Lung microvascular endothelial cell (primary cell): ENCODE results near the gene WNT3A. TPM values are rescaled to one million over a fixed set of nuclear protein-coding genes. Genes with fewer than 3 reads are reported as not detected.
A peak's percentile ranks its signal among the peaks of the same experiment; 100 is the strongest.

Experiments used
- DNase-seq, 2 donors: peaks; one replicate each; pipeline versions ENCODE4 v3.0.0 to v3.0.0-alpha.2; 2010; ENCODE audit warnings: low read depth in 2 of 2
- total RNA-seq: library from RNA; depleted of rRNA; stranded (reverse); fragments of >200 nt; gene quantifications from 2 replicates; pipeline ENCODE4 v1.2.1, GENCODE V29; 2014

The WNT3A gene
- total RNA-seq, 1 donor from 2014 or later, result not detected

DNA sequence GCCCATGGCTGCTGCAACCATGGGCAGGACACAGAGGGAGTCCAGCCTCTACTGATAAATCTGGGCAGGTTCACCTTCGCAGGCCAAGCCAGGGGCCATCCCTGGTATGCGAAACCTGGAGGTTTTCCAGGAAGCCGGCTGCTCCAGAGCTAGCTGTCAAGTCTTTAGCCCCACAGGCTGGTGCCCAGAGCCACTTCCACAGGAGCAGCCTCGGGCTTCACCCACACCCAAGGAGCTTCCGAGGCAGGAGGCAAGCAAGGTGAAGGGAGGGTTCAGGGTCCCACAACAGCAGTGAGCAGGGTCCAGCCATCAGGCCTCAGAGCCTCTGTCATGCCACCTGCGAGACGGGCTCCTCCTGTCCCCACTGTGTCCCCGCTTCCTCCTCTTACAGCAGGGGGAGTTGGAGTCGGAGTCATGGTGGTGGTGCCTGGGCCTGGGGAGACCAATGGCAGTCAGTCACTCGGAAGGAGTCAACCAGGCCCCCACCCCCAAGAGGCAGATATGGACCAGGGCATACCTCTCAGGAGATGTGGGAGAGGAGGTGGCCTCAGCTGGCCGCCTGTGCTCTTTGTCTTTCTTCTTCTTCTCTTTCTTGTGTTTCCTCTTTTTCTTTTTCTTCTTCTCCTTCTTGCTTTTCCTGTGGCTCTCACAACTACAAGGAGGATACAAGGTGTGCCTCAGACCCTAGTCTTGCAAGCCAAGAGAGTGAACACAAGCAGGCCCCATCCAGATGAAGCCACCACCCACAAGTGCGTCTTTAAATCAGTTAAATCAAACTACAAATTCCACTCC, 94.2 kb downstream of the WNT3A start:
- DNase-seq, result no peak

GRCh38 chr1:228101614-228101993, 94.8 kb downstream of the WNT3A start:
- no peak for DNase-seq

DNA sequence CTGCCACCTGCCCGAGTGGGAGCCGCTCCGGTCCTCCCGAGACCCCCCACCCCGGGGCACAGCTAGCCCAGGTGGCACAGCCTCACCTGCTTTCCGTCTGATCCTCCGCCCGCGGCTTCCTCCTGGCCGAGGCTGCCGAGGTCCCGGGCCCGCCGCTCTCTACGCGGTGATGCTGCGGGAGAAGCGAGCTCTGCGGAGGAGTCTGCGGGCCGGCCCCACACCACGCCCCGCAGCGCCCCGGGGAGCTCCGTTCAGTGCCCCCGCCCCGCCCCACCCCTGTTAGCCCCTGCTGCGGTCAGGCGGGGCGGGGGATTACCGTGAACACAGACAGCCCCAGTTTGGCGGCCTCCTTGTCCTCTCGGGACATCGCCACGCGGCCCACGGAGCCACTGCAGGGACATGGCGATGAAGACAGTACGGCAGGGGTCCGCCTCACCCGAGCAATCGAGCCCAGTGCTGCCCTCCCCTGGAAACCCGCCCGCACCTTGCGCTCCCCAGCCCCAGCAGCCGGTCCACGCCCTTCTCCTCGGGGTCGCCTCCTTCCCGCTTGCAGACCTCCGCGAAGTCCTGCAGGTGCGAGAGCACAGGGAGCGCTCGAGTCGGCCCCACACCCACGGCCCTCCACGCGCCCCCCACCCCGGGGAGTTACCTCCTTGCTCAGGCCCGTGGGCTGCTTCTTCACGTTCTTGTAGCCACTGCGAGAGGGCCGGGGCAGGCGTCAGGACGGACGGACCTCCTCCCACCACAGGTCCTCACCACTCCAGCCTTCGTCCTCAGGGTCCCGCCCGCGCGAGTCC, 95.4 kb downstream of the WNT3A start:
- peak; percentile 60 to 63 for DNase-seq

DNA sequence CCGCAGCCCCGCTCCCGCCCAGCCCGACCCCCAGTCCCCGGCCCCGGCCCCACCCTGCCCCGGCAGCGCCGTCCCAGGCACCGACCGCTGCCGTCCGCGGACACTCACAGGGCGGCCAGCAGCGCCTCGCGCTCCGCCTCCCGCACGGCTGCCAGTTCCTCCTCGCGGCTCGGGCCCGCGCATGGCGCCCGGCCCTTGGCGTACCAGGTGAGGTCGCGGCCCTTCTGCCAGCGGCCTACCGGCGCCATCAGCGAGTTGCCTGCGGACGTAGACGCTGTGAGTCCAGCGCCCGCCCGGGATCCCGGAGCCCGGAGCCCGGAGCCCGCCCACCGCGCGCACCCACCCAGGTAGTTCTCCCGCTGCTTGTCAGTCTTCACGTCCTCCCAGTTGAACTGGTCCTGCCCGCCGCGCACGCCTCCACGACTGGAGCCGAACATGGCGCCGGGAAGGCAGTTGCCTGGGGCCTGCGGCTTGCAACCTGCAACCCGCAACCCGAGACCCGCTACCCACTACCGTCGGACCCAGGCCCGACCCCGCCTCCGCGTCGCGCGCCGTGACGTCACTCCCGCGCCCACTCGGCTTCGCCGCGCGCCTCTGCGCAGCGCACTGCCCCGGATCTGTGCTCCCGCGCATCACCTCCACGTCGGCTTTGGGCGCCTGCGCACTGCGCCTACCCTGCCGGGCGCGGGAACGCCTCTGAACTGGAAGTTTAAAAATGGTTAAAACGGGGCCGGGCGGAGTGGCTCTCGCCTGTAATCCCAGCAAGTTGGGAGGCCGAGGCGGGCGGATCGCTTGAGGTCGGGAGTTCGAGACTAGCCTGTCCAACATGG, 96.2 kb downstream of the WNT3A start, which contains the start of gene C1orf35:
Gene C1orf35, minus strand, starts transcription at position 535 of the 830 bp plus-strand sequence. Its CDS starts 98 bp downstream, at position 437.
- peak; percentile 94 to 96 for DNase-seq

DNA sequence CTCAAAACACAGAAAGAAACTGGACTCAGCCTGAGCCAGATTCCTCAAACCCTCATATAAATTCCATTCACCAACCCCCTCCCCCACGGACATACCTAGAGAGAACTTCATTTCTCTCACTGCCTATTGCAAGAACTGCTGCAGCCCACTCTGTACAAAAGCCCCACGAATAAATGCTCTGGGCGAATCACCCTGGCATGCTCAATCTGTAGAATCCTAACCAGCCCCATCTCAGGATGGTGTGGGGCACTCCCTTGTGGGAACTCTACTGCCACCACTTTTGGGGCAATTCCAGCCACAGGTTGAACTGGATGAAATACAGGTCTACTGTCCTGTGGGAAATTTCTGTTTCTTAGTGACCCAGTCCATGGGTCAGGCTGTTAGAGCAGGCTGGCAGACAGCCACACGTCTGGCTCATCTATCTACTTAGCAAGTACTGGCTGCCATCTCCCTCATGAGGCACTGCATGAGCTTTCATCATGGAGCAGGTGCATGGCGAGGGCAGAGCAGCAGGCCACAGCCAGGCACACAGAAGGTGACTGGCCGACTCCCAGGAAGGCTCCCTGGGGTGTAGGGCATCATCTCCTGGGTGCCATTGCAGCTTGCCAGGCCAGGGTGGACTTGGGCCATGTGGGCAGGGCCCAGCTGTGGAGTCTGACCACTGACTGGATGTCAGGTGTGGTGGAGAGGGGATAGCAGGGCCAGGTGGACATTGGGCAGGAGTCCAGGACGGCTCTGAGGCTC, 97.9 kb downstream of the WNT3A start:
- no peak for DNase-seq

DNA sequence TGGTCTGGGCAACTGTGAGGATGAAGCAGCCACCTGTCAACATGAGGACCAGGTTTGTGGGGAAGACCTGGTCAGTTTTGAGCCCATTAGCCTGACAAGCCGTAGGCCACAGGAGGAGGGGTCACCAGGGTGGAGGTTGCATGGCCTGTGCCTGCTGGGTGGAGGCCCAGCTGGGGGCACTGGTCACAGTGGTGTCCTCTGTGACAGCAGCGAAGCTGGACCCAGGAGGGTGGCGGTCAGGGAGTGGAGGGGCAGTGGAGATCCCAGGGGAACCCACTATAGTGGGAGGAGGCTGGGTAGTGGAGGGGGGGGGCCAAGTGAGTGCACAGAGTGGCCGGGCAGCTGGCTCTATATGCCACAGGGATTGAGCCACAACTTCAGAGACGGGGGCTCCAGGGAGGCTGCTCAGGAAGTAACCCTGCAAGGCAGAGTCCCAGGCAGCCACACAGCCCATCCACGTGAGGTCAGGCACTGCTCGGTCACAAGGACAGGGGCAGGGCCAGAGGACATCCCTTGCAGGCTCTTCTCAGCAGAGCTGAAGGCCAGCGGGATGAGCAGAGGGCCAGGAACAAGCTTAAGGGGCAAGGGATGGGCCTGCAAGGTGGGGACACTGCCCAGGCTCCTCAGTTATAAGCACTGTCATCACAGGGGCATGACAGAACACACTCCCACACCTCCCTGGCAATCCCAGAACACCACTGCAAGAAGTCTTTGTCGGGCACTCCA, 98.6 kb downstream of the WNT3A start:
- no peak for DNase-seq

DNA sequence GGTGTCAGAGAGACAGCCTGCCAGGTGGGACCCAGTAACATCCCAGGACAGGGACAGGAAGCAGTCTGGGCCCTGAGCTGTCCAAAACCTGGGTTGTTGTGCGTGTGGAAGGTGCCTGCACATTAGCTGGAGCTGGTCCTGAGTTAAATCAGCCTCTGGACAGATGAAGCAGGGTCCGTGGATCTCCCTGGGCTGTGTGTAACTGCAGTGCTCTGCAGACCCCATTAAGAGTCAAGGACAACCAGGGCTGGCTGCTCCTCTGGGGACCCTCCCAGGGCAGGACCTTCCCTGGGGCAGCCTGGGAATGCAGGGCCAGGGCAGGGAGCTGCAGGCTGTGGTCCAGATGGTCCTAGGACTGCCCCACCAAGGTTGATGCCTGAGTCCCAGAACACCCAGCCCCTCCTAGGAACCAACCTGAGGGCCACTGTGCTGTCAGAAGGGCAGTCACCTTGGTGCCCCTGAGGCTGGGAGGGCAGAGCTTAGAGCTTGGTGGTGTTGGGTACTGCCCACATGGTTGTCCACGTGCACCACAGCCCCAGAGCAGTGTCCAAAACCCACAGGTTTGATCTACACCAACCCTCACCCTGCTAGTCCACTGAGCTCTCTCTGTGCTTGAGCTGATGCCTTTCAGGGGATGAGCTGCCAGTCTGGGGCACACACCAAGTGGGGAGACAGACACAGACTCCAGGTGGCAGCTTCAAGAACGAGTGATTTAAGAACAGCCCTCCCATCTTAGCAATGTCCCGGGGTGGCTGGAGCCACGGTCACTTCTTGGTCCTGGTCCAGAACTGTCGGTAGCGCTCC, 99.4 kb downstream of the WNT3A start:
- no peak for DNase-seq

- no peak for DNase-seq
These were observed 99.9 kb downstream of the WNT3A start for GRCh38 chr1:228106800-228107054.

DNA sequence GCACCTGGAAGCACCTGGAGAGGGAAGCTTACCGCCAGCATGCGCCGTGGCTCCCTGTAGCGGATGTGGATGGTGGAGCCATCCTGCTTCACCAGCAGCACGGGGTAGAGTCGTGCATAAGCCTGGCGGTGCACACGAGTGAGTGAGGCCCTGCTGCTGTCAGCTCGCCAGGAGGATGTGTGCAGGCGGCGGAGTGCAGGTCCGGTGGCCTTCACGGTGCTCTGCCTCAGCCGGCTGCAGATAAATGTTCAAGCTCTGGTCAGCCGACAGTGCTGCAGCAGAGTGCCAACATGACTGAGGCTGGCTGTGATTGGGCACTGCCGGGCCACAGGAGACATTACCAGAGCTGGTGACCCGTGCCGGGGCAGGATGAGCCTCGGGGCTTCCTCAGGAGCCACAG, 100.8 kb downstream of the WNT3A start:
- DNase-seq, result no peak

DNA sequence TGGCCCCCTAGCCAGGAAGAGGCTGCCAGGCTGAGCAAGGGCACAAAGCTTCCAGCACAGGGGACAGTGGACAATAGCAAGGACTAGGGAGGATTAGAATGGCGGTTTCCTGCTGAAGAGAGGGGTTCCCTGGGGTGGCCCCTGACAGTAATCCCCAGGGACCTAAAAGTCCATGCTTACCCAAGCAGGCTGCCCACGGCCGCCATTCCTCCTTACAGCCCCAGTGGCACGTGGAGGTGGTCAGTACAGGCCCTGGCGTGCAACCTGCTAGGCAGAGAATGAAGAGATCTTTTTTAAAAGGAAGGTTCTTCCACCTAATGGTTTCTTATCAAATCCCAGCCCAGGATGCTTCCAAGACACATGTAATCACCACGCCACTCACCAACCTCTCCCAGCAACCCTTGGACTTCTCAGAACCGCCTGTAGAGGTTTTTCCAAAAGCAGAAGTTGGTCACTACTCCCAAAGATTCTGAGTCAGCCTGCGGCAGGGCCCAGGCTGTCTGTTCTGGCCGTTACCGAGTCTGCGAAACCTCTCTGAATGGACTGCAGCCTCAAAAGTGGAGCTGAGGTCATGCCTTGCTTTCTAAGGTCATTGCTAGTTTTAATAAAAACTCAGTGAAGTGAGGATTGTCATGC, 101.4 kb downstream of the WNT3A start:
- DNase-seq, result no peak

- DNase-seq, result no peak
These were observed 101.9 kb downstream of the WNT3A start for GRCh38 chr1:228108742-228109072.

DNA sequence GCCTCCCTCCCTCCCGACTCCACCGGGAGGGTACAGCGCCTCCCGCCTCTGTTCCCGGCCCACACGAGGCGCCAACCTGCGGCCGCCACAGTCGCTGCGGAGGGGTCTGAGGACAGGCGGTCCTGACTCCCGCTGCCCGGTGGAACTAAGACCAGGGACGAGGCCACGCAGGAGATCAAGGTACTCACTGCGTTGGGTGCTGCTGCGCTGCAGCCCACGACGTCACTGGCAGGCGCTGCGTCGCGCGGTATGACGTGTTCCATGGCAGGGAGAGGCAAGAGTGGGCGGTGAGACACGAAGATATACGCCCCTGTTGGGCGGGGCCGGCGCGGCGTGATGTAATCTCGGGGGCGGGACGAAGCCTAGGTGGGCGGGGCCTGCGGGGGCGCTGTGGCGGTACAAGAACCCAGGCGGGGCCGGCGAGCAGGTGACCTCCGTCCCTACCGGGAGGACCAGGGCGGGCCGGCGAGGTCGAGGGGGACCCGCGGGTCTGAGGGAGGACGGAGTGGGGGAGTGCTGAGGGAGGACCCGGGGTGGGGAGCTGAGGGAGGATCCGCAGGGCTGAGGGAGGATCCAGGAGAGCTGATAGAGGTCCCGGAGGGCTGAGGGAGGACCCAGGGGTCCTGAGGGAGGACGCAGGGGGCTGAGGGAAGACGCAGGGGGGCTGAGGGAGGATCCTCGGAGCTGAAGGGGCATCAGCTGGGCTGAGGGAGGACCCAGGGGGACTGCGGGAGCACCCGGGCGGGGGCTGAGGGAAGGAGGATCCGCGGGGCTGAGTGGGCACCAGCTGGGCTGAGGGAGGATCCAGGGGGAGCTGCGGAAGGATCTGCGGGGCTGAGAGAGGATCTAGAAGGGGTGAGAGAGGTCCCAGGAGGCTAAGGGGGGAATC, 102.5 kb downstream of the WNT3A start, which contains the start of gene MRPL55:
Gene MRPL55, minus strand, starts transcription at position 227 of the 889 bp plus-strand sequence. CDS start 1,039 bp downstream, outside the sequence.
- DNase-seq, result peak; percentile 97 to 98

DNA sequence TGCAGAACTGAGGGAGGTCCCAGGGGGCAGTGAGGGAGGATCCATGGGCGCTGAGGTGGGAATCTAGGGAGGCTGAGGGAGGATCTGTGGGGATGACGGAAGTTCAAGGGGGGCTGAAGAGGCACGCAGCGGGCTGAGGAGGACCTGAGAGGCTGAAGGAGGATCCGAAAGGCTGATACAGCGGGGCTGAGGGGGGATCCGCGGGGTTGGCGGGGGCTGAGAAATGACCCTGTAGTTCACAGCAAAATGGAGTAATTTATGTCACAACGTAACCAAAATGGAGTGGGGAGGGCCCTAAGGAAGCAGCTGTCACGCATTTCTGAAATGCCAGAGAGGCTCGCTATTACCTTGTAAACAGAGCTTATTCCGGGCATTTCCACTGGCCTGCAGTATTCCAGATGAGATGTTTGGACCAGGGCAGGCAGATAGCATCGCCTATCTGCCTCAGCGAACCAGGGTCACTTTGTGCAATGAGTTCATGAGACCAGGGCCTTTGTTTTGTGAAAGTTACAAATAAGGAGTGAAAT, 103.2 kb downstream of the WNT3A start:
- peak; percentile 36 to 83 for DNase-seq

GRCh38 chr1:228110556-228110955, 103.8 kb downstream of the WNT3A start:
- DNase-seq, result no peak
